GM20000 (cell line): ENCODE results near the gene GAA.

Experiments used
- DNase-seq: peaks from one replicate; pipeline ENCODE4 v3.0.0; 2012; ENCODE audit warnings: low spot score
- CTCF ChIP-seq: IDR thresholded peaks from 2 replicates; pipeline ENCODE4 v1.5.1; 2012; ENCODE audit warnings: mild to moderate bottlenecking, control low read depth; ENCODE audit errors: extremely low read depth, missing control alignments

Gene GAA

DNA sequence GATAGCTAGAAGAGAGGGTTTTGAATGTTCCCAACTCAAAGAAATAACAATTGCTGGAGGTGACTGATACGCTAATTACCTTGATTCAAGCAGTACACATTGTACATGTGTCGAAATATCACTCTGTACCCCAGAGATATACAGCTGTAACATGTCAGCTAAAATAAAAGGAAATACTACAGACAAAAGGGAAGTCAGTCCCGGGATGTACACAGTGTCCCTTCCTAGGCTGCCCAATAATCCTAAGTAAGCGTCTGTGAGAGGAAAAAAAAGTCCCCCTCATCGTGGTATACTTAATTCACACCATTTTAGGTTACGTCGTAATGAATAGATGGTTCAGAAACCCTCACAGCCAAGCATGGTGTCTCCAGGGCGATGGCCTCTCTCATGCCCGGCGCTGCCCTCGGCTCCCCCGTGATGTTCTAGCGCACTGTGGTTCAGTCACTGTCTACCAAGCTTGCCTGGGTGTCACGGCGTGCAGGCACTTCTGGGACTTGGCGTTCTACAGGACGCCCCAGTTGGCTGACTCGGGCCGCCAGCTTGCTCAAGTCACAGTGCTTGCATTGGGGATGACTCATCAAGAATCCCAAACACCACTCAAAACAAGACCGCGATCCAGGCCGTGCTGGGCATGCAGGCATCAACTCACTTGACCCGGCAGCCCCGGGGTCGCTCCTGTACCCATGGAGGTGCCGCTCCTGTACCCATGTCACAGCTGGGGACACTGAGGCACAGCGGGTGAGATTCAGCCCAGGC, 37.4 kb upstream of the GAA start:
- no peak for TF ChIP-seq CTCF
- no peak for DNase-seq

GRCh38 chr17:80064696-80065095, 36.7 kb upstream of the GAA start:
- DNase-seq = no peak
- TF ChIP-seq CTCF = no peak

- DNase-seq = no peak
- no peak for TF ChIP-seq CTCF
These were observed 35.8 kb upstream of the GAA start for GRCh38 chr17:80065478-80066170.

- no peak for DNase-seq
- TF ChIP-seq CTCF = no peak
These were observed 33.9 kb upstream of the GAA start for GRCh38 chr17:80067393-80067986.

DNA sequence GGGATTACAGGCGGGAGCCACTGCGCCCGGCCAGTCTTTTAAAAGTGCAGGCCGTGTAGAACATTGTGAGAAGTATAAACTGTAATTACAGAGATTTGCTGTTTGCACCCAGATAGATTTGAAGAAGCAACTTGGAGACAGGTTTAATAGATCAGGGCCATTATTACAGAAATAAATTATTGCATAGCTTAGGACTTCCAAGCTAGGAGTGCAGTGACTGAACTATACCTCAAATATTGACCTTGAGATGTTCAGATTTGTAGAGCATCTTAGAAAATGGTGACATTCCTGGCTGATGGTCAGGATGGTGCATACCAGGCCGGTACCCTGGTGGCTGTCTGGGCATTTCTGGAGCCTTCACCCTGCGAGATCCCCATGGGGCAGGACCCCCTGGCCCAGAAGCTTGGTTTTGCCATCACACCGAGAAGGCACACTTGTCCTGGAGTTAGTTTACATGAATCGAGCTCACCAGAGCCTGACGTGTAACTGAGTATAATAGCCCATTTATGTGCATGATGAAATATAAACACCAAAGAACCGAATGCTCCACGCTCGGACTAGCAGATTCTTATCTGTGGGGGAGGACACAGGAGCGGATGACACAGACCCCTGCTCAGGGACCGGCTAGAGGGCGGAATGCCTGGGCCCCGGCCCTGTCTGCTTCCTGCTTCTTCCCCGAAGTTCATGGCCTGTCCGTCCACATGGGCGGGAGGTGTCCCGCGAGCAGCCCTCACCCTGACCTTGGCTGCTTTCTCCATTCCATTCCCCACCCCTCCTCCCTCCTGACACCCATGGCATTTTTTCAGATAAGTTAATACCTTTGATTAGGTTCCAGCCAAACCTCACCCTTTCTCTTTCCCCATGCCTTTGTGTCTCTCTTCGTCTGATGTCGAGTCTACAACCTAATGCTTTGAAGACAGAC, 32.8 kb upstream of the GAA start:
- no peak for TF ChIP-seq CTCF
- DNase-seq = no peak

GRCh38 chr17:80070375-80071115, 30.8 kb upstream of the GAA start:
- TF ChIP-seq CTCF = no peak
- DNase-seq = no peak
